Activated T-helper 1 cell treated with anti-CD3 and anti-CD28 coated beads, Interleukin-12 subunit alpha, Interleukin-12 subunit beta, Interleukin-2, Interleukin-4 antibody, amounts not matched to agents 30 ng/mL and 10 ng/mL and 1 ng/mL, durations not matched to agents 14 hours and 24 hours and 36 hours (primary cell): Measurements from ENCODE around the gene PPM1B. TPM values are rescaled to one million over a fixed set of nuclear protein-coding genes. Genes with fewer than 3 reads are reported as not detected.
A peak's percentile ranks its signal among the peaks of the same experiment; 100 is the strongest.
"Not testable (repeated sequence)": the region's sequence is repeated elsewhere in the genome, so short reads cannot be mapped to it uniquely, and the experiment has no call there.

ENCODE experiments used
- DNase-seq: peaks from one replicate; pipeline ENCODE4 v3.0.0; 2021; ENCODE audit warnings: low spot score
- H3K27ac Mint-ChIP-seq: one replicate; pipeline ENCODE4 v1.8.0; 2021; ENCODE audit warnings: mild to moderate bottlenecking, mixed read lengths
- H3K27me3 Mint-ChIP-seq: one replicate; pipeline ENCODE4 v1.8.0; 2022; ENCODE audit warnings: mild to moderate bottlenecking, moderate library complexity, mixed read lengths; ENCODE audit not compliant: insufficient read depth
- H3K36me3 Mint-ChIP-seq: one replicate; pipeline ENCODE4 v1.8.0; 2021; ENCODE audit warnings: low read depth, mixed read lengths
- H3K4me1 Mint-ChIP-seq: one replicate; pipeline ENCODE4 v1.8.0; 2021; ENCODE audit warnings: low read depth, mixed read lengths
- H3K4me3 Mint-ChIP-seq: one replicate; pipeline ENCODE4 v1.8.0; 2021; ENCODE audit warnings: mild to moderate bottlenecking, moderate library complexity, mixed read lengths
- H3K9me3 Mint-ChIP-seq: one replicate; pipeline ENCODE4 v1.8.0; 2021; ENCODE audit warnings: mixed read lengths
- intact Hi-C: fragments of 100-400 bp; cut with micrococcal nuclease; formaldehyde crosslinking; loops from one replicate; pipeline ENCODE4 v1.15.1; 2024
- total RNA-seq: library from RNA; stranded (reverse); gene quantifications from 2 replicates; pipeline ENCODE4 v1.2.3, GENCODE V29; 2022

The PPM1B gene
- total RNA-seq, 1 donor from 2014 or later: 42.2 TPM

DNA sequence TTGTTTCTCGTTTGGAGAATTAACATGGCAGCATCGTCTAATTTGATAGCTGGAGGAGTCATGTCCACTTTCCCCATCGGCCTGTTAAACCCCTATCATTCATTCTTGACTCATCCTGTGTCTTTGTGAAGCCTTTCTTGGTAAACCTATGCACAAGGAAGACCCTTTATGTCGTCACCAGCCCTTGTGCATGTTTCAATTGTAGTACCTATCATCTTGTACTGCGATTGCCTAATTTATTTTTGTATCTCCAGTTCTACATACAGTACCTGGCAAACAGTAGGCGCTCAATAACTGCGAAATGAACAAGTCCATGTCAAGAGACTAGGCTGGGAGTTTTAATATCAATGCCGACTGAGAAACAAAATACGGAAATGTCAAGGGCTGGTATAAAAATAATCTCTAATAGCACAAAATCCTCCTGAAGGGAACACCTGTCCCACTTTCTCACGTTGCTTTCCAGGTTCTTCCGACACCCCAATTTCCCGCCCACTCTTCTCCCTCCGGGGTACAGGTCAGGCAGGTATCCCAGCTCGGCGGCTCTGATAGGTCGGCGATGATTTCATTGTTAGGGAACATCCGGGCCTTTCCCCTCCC is 1.3 kb upstream of the PPM1B start:
- Mint-ChIP-seq H3K4me3 (peak overlapping the region; percentile 97), H3K4me1 (peaks cover 34% of the 10 kb centered on the region), H3K27ac (peak overlapping the region; percentile 99), H3K9me3 (no peaks in the 10 kb centered on the region), H3K36me3 (peaks cover 5% of the 10 kb centered on the region), H3K27me3 (peaks cover 4% of the 10 kb centered on the region)
- no peak for DNase-seq
- intact Hi-C loops: loop anchor here (5.0 kb wide), 1 partner anchor 1445 kb away; the partner anchor contains the start of gene SRBD1

GRCh38 chr2:44167908-44168680 is 581 bp upstream of the PPM1B start:
- H3K27me3 Mint-ChIP-seq: peaks cover 2% of the 10 kb centered on the region
- no peaks in the 10 kb centered on the region for H3K9me3 Mint-ChIP-seq
- DNase-seq: peak; percentile 94
- H3K36me3 Mint-ChIP-seq: peaks cover 5% of the 10 kb centered on the region
- H3K4me1 Mint-ChIP-seq: peaks cover 41% of the 10 kb centered on the region
- peak overlapping the region; percentile 99 for H3K27ac Mint-ChIP-seq
- H3K4me3 Mint-ChIP-seq: peak overlapping the region; percentile 97
- intact Hi-C loops: loop anchor here (1.0 to 5.0 kb wide), 13 partner anchors 17 to 1807 kb away; partner anchors contain the start of genes CAMKMT, COX7A2L, LRPPRC and PREPL

DNA sequence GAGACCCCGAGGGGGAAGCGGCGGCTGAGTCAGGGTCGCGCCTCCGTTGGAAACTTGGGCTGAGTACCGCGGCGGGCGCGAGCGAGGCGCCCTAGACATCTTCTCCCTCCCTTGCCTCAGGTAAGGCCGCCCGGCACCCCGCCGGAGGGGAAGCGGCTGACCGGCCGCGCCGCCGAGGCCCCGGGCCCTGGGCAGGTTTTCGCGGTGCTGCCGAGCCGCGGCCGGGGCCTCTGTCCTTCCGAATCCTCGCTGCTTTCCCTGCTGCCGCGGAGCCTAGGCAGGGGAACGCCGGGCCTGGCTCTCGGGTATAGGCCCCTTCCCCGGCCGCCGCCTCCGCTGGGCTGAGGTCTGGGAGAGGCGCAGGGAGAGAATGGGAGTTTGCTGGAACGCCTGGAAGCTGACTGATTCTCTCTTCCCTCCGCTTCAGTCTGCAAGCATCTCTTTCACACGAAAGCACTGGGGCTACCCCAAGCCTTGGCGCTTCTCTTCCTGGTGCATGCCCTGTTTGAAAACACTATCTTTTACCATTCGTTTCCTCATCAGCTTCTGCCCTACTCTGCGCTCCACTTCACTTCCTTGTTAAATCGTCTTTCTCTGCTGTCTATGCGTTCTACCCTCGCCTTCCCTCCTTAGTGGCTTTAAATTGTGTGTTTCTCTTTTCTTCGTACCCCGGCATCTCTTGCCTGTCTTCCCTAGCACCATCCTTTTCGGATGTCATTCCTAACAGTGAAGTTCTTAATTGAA is 652 bp downstream of the PPM1B start:
- intact Hi-C loops: loop anchor here (2.0 to 5.0 kb wide), 6 partner anchors 15 to 1809 kb away; partner anchors contain the start of genes COX7A2L, PRKCE and SRBD1
- H3K9me3 Mint-ChIP-seq: no peaks in the 10 kb centered on the region
- H3K36me3 Mint-ChIP-seq: peaks cover 7% of the 10 kb centered on the region

DNA sequence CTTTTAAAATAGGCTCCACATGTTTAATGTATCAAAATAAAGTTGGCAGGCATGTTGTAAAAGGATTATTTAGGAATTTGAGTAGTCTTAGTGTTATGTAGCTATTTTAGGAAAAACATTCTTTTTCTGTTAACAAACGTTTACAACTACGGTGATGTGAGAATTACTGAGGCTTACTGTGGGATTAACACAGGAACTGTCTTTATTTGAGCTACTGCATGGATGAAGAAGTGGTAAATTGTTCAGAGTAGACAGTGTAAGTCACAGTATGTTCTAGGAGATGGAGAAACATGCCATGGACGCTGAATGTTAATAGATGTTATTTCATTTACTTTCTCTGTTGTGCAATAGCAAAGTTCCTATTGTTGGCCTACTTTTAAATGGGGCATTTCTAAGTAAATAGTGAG is 1.6 kb downstream of the PPM1B start:
- H3K36me3 Mint-ChIP-seq: peaks cover 8% of the 10 kb centered on the region
- H3K4me1 Mint-ChIP-seq: peaks cover 57% of the 10 kb centered on the region
- intact Hi-C loops: loop anchor here (5.0 kb wide), 1 partner anchor 52 kb away; no protein-coding TSS in a partner anchor

More for the DNA sequence above, 652 bp downstream of the PPM1B start:
- Mint-ChIP-seq H3K4me1 (peaks cover 48% of the 10 kb centered on the region), H3K27me3 (peaks cover 2% of the 10 kb centered on the region), H3K4me3 (peak overlapping the region; percentile 98), H3K27ac (peak overlapping the region; percentile 100)
- DNase-seq: peak; percentile 44

DNA sequence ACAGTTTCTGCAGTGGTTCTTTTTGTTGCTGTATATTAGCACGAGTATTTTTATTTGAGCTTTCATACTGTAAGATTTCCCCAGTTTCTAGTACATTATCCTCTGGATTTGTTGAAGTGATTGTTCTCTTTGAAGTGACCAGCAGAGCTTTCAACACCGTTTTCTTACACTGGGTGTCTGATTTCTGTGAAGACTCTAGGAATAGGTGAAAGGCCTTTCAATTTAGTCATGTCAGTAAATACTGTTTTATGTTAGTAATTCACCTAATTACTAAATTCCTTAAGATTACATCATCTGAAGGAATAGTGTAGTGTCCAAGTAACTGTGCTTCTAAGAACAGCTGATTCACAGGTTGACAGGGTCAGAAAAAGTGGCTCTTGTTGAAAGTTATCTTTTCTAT is 2.3 kb downstream of the PPM1B start:
- Mint-ChIP-seq H3K36me3 (peaks cover 10% of the 10 kb centered on the region), H3K27me3 (peaks cover 2% of the 10 kb centered on the region), H3K4me1 (peaks cover 64% of the 10 kb centered on the region), H3K4me3 (peak overlapping the region; percentile 88), H3K27ac (peak overlapping the region; percentile 2), H3K9me3 (no peaks in the 10 kb centered on the region)
- intact Hi-C loops: loop anchor here (5.0 kb wide), 1 partner anchor 51 kb away; no protein-coding TSS in a partner anchor
- DNase-seq: no peak

More for the DNA sequence above, 1.6 kb downstream of the PPM1B start:
- no peak overlapping the region for H3K27ac Mint-ChIP-seq
- H3K27me3 Mint-ChIP-seq: peaks cover 2% of the 10 kb centered on the region
- no peaks in the 10 kb centered on the region for H3K9me3 Mint-ChIP-seq
- peak overlapping the region; percentile 98 for H3K4me3 Mint-ChIP-seq
- no peak for DNase-seq

GRCh38 chr2:44171442-44171841 is 2.8 kb downstream of the PPM1B start:
- intact Hi-C loops: loop anchor here (5.0 kb wide), 1 partner anchor 51 kb away; no protein-coding TSS in a partner anchor

GRCh38 chr2:44172576-44172975 is 3.9 kb downstream of the PPM1B start:
- DNase-seq: no peak
- Mint-ChIP-seq H3K9me3 (no peaks in the 10 kb centered on the region), H3K36me3 (peaks cover 10% of the 10 kb centered on the region), H3K27ac (peak overlapping the region; percentile 37), H3K4me1 (peaks cover 67% of the 10 kb centered on the region), H3K4me3 (no peak overlapping the region), H3K27me3 (peaks cover 2% of the 10 kb centered on the region)
- intact Hi-C loops: loop anchor here (5.0 kb wide), 1 partner anchor 50 kb away; no protein-coding TSS in a partner anchor

More at GRCh38 chr2:44171442-44171841, 2.8 kb downstream of the PPM1B start:
- Mint-ChIP-seq H3K4me1 (peaks cover 68% of the 10 kb centered on the region), H3K36me3 (peaks cover 10% of the 10 kb centered on the region), H3K4me3 (peak overlapping the region; percentile 88)
- not testable (repeated sequence) for H3K27ac Mint-ChIP-seq, H3K9me3 Mint-ChIP-seq, H3K27me3 Mint-ChIP-seq, DNase-seq

- Mint-ChIP-seq H3K9me3 (no peaks in the 10 kb centered on the region), H3K27me3 (no peaks in the 10 kb centered on the region), H3K27ac (no peak overlapping the region), H3K4me1 (peaks cover 46% of the 10 kb centered on the region), H3K4me3 (no peak overlapping the region), H3K36me3 (peaks cover 18% of the 10 kb centered on the region)
- intact Hi-C loops: no loop called here
- DNase-seq: no peak
Observed at GRCh38 chr2:44178950-44179349, 10.3 kb downstream of the PPM1B start.

DNA sequence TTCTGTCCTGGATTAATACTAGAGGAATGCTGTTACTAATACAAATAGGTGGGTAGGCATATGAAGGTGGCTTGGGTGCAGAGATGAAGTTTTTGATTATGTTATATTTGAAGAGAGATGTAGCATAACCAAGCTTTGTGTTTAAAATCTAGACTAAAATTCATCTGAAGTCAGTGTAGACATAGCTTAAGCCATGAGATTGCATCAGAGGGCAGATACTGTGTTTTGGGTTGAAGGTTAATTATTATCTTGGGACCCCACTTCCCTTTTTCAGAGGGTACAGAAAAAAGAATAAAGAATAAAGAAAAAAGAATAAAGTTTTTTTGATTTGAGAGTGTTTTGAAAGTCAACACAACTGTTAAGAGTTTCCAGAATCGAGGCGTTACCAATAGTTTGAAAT is 13.0 kb downstream of the PPM1B start:
- Mint-ChIP-seq H3K27me3 (no peaks in the 10 kb centered on the region), H3K9me3 (no peaks in the 10 kb centered on the region), H3K36me3 (peaks cover 16% of the 10 kb centered on the region), H3K4me3 (no peak overlapping the region), H3K27ac (no peak overlapping the region), H3K4me1 (peaks cover 46% of the 10 kb centered on the region)
- intact Hi-C loops: no loop called here
- no peak for DNase-seq

GRCh38 chr2:44184106-44184505 is 15.4 kb downstream of the PPM1B start:
- Mint-ChIP-seq H3K36me3 (peaks cover 23% of the 10 kb centered on the region), H3K4me1 (peaks cover 50% of the 10 kb centered on the region), H3K4me3 (peak overlapping the region; percentile 53), H3K27me3 (no peaks in the 10 kb centered on the region), H3K27ac (peak overlapping the region; percentile 53), H3K9me3 (no peaks in the 10 kb centered on the region)
- intact Hi-C loops: loop anchor here (2.0 kb wide), 1 partner anchor 15 kb away; the partner anchor contains the start of gene PPM1B
- DNase-seq: no peak

DNA sequence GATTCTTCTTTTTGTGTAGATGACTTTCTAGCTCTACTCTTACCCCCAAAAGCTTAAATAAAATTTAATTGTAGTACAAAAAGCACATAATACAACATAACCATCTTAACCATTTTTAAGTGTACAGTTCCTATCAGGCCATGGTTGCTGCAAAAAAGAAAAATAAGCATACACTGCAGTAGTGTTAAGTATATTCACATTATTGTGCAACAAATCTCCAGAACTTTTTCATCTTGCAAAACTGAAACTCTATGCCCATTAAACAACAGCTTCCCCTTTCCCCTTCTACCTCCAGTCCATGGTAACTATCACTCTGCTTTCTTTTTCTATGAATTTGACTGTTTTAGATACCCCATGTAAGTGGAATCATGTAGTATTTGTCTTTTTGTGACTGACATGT is 18.1 kb downstream of the PPM1B start:
- H3K4me3 Mint-ChIP-seq: no peak overlapping the region
- intact Hi-C loops: no loop called here
- H3K27ac Mint-ChIP-seq: no peak overlapping the region

GRCh38 chr2:44187251-44187650 is 18.6 kb downstream of the PPM1B start:
- Mint-ChIP-seq H3K4me1 (peaks cover 62% of the 10 kb centered on the region), H3K9me3 (no peaks in the 10 kb centered on the region), H3K4me3 (no peak overlapping the region), H3K27ac (no peak overlapping the region), H3K27me3 (no peaks in the 10 kb centered on the region), H3K36me3 (peaks cover 21% of the 10 kb centered on the region)
- no peak for DNase-seq
- intact Hi-C loops: no loop called here

More for the DNA sequence above, 18.1 kb downstream of the PPM1B start:
- Mint-ChIP-seq H3K4me1 (peaks cover 59% of the 10 kb centered on the region), H3K9me3 (no peaks in the 10 kb centered on the region), H3K27me3 (no peaks in the 10 kb centered on the region), H3K36me3 (peaks cover 20% of the 10 kb centered on the region)
- no peak for DNase-seq
